Endometrium (tissue), 2 donors: ENCODE measurements around the gene CD177.
"Not testable (repeated sequence)": the region's sequence is repeated elsewhere in the genome, so short reads cannot be mapped to it uniquely, and the experiment has no call there.

Experiments used
- FAIRE-seq: peaks from 2 replicates; lab custom pipeline; 2012; peaks lifted over from hg19 to GRCh38; lab: Jason Lieb, UNC
- donor health status: control.
- donor health status: control.

Gene CD177

GRCh38 chr19:43353606-43354304 lies at the start of gene CD177:
Gene CD177 (plus strand): TSS chr19:43353686. CDS start chr19:43353715, 29 bp downstream.
- FAIRE-seq, result no peak

GRCh38 chr19:43305642-43306041 lies 47.8 kb upstream of the CD177 start:
- FAIRE-seq, result no peak

GRCh38 chr19:43306097-43306496 lies 47.4 kb upstream of the CD177 start:
- FAIRE-seq, result no peak

GRCh38 chr19:43308244-43308815 lies 45.2 kb upstream of the CD177 start:
- no peak for FAIRE-seq

GRCh38 chr19:43309466-43309865 lies 44.0 kb upstream of the CD177 start:
- FAIRE-seq, result no peak

GRCh38 chr19:43310221-43310620 lies 43.3 kb upstream of the CD177 start:
- no peak for FAIRE-seq

- FAIRE-seq, result no peak
Observed at GRCh38 chr19:43311256-43311655, 42.2 kb upstream of the CD177 start.

GRCh38 chr19:43311706-43312105 lies 41.8 kb upstream of the CD177 start:
- no peak for FAIRE-seq

- FAIRE-seq, result no peak
Observed at GRCh38 chr19:43313711-43314495, 39.6 kb upstream of the CD177 start.

- no peak for FAIRE-seq
Observed at GRCh38 chr19:43315851-43316250, 37.6 kb upstream of the CD177 start.

- FAIRE-seq, result no peak
Observed at GRCh38 chr19:43316591-43317319, 36.7 kb upstream of the CD177 start.

- FAIRE-seq, result no peak
Observed at GRCh38 chr19:43318203-43318602, 35.3 kb upstream of the CD177 start.

- FAIRE-seq, result no peak
Observed at GRCh38 chr19:43318796-43319314, 34.6 kb upstream of the CD177 start.

GRCh38 chr19:43320546-43320945 lies 32.9 kb upstream of the CD177 start:
- no peak for FAIRE-seq

GRCh38 chr19:43326761-43327160 lies 26.7 kb upstream of the CD177 start:
- FAIRE-seq, result not testable (repeated sequence)

GRCh38 chr19:43328561-43328960 lies 24.9 kb upstream of the CD177 start:
- not testable (repeated sequence) for FAIRE-seq

GRCh38 chr19:43329049-43329448 lies 24.4 kb upstream of the CD177 start:
- not testable (repeated sequence) for FAIRE-seq

GRCh38 chr19:43329989-43330388 lies 23.5 kb upstream of the CD177 start:
- FAIRE-seq, result no peak

GRCh38 chr19:43330726-43331434 lies 22.6 kb upstream of the CD177 start:
- FAIRE-seq, result no peak

GRCh38 chr19:43331435-43332010 lies 22.0 kb upstream of the CD177 start:
- no peak for FAIRE-seq
